Measurements from ENCODE around the gene NR4A1.
"Not testable (repeated sequence)": the region's sequence is repeated elsewhere in the genome, so short reads cannot be mapped to it uniquely, and the experiment has no call there.

The NR4A1 gene

DNA sequence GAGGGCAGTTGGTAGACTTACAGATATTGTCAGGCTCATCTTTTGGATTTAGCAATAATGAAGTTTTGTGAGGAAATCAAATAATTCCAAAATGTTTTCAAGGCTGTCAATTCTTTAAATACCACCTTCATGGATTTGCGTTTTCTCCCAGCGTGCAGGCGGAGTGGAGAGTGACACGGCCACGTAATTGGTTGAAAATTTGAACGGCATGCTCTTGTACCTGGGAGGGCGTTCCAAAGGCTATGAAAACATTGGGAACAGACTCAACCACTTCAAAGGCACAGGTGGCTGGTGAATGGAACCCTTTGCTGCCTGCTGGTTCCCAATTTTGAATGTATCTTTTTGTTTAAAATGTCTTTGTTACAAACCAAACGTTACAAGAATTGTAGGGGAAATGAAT is 40.6 kb downstream of the NR4A1 start:
- TF ChIP-seq, protein P1, sequence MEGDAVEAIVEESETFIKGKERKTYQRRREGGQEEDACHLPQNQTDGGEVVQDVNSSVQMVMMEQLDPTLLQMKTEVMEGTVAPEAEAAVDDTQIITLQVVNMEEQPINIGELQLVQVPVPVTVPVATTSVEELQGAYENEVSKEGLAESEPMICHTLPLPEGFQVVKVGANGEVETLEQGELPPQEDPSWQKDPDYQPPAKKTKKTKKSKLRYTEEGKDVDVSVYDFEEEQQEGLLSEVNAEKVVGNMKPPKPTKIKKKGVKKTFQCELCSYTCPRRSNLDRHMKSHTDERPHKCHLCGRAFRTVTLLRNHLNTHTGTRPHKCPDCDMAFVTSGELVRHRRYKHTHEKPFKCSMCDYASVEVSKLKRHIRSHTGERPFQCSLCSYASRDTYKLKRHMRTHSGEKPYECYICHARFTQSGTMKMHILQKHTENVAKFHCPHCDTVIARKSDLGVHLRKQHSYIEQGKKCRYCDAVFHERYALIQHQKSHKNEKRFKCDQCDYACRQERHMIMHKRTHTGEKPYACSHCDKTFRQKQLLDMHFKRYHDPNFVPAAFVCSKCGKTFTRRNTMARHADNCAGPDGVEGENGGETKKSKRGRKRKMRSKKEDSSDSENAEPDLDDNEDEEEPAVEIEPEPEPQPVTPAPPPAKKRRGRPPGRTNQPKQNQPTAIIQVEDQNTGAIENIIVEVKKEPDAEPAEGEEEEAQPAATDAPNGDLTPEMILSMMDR (IDR thresholded peaks at IDR 0.05; ENCODE audit: low read depth, low read length, missing control alignments): no peak
- no peak overlapping the region for H3K4me3 ChIP-seq (ENCODE audit: low read depth, low read length)
- DNase-seq (ENCODE audit: low read depth): no peak

DNA sequence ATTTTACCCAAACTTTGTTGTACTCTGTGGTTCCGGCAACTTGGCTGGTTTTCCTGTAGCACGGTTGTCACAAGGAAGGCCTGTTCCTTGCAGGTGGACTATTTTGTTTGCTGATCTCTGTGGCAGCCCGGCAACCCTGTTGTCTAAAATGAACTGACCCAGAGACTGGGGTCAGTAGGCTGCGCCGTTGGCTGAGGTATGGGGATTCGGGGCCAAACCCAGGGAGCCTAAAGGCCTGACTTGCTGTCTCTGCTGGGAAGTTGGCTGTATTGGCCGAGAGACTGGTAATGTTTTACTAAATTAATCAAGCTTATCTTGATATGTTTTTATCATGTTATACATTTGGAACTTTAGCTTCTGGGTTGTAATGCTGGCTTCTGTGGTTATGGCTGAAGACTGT is 42.1 kb downstream of the NR4A1 start:
- TF ChIP-seq, protein P1 (IDR thresholded peaks at IDR 0.05; ENCODE audit: low read depth, low read length, missing control alignments): no peak
- no peak for DNase-seq (ENCODE audit: low read depth)
- no peak overlapping the region for H3K4me3 ChIP-seq (ENCODE audit: low read depth, low read length)

DNA sequence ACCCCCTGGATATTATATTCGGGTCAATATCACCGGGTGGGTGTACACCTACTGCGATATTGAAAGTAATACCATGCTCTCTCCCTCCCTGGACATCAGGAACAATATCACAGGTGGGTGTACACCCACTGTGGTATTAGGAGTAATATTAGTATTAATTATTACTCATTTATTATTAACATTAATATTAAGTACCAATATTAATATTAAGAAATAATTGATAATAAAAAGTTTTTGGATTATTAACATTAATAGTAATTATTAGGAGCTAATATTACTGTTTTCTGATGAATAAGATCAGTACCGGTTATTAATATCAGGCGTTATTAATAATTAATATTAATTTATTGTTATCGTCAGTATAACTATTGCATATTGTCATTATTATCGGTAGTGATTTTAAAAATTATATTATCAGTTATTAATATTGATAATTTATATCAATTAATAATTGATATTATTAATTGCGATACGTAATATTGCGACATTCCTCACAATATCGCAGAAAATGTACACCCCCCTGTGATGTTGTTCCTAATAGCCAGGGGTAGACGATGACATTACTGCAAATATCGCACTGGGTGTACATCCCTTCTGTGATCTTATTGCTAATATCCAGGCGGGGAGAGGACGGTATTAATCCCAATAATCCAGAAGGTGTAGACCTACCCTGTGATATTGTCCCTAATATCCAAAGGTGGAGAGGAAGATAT is 45.2 kb downstream of the NR4A1 start:
- no peak overlapping the region for H3K4me3 ChIP-seq (ENCODE audit: low read depth, low read length)
- TF ChIP-seq, protein P1 (IDR thresholded peaks at IDR 0.05; ENCODE audit: low read depth, low read length, missing control alignments): no peak
- DNase-seq (ENCODE audit: low read depth): no peak

DNA sequence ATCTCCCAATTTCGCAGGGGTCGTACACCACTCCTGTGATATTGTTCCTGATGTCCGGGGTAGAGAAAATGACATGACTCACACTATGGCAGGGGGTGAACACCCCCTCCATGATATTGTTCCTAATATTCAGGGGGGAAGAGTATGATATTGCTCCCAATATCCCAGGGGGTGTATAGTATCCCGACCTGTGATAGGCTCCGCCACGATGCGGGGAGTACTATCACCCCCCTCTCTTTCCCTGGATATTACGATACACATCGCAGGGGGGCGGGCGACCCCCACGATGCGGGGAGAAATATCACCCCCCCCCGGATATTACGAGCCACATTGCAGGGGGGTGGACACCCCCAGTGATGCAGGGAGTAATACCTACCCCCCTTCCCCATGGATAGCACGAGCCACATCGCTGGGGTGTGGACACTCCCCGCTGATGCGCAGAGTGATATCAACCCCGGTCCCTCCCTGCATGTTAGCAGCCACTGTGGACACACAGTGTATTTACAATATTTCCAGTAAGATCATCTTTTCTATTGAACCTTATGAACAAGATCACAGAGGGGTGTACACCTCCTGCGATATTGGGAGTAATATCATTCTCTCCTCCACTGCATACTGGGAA is 45.9 kb downstream of the NR4A1 start:
- H3K4me3 ChIP-seq (ENCODE audit: low read depth, low read length): no peak overlapping the region
- DNase-seq (ENCODE audit: low read depth): no peak
- TF ChIP-seq, protein P1 (IDR thresholded peaks at IDR 0.05; ENCODE audit: low read depth, low read length, missing control alignments): no peak

DNA sequence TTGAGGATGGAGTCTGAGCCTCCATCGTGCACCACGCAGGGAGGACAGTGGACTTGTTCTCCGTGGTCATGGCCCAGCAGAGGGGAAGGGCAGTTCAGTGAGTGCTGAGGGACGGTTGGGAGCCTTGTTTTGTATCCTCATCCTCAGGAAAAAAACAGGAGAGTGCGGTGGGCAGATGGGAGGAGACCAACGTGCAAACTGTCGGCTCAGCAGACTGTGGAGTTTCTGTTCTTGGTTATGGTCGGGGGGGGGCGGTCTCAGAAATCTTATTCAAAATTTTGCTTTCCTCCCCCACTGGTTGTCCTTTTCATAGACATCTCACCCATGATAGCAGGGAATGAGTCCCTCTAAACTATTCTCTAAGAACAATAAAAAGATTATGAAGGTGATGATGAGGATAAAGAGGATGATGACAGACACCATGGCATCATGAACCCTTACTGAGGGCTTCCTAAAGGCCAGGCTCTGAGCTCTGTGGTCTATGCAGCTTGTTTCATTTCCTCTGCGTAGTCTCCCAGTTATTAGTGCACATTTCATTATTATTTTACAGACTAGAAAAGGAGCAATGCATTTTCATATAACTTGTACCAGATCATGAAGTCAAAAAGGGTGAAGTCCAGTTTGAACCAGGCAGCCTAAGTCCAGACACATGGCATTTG is 53.3 kb downstream of the NR4A1 start:
- H3K4me3 ChIP-seq (ENCODE audit: low read depth, low read length); DNase-seq (ENCODE audit: low read depth): not testable (repeated sequence)

Measured in GM12864 (cell line).